ENCODE results near the gene SPPL2A.

The SPPL2A gene

DNA sequence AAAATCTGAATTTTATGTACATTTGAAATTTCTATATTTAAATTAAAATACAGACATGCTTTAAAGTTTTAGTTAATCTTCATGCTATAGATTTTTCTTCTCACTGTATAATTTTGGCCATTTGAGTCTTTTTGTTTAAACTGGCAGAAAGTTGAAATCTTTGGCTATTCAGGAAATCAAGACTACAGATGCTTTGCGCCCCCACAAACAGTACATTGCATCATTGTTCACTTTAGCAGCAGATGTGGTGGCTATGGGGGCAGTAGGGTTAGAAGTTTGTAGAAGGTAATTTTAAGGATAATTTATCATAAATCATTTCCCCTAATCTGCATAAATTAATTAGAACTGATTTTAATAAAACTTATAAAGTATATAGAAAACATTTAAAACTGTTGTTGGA, 20.9 kb downstream of the SPPL2A start:
- no peak for TF ChIP-seq ZFX (IDR thresholded peaks at IDR 0.05)
- TF ChIP-seq, protein P1, sequence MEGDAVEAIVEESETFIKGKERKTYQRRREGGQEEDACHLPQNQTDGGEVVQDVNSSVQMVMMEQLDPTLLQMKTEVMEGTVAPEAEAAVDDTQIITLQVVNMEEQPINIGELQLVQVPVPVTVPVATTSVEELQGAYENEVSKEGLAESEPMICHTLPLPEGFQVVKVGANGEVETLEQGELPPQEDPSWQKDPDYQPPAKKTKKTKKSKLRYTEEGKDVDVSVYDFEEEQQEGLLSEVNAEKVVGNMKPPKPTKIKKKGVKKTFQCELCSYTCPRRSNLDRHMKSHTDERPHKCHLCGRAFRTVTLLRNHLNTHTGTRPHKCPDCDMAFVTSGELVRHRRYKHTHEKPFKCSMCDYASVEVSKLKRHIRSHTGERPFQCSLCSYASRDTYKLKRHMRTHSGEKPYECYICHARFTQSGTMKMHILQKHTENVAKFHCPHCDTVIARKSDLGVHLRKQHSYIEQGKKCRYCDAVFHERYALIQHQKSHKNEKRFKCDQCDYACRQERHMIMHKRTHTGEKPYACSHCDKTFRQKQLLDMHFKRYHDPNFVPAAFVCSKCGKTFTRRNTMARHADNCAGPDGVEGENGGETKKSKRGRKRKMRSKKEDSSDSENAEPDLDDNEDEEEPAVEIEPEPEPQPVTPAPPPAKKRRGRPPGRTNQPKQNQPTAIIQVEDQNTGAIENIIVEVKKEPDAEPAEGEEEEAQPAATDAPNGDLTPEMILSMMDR (conservative IDR thresholded peaks at IDR 0.05): no peak
- H3K27ac ChIP-seq: no peak overlapping the region

DNA sequence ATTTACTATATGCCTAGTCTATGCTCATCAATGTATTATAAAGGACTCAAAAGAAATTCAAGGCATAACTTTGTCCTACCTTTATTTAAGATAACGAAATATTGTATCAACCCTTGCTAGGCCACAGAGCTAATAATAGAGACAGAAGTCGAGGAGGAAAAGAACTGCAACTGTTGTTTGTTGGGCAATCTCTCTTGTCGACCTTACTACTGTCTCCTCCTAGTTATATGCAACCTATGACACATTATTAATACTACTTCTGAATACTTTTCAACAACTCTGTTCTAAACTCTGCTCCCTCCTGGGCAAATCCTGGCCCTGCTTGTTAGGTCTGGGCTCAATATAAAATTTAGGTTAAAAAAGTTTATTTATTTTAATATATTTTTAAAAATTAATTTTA, 24.6 kb downstream of the SPPL2A start:
- H3K27ac ChIP-seq: no peak overlapping the region
- TF ChIP-seq, protein P1 (conservative IDR thresholded peaks at IDR 0.05): no peak
- TF ChIP-seq ZFX (IDR thresholded peaks at IDR 0.05): no peak

DNA sequence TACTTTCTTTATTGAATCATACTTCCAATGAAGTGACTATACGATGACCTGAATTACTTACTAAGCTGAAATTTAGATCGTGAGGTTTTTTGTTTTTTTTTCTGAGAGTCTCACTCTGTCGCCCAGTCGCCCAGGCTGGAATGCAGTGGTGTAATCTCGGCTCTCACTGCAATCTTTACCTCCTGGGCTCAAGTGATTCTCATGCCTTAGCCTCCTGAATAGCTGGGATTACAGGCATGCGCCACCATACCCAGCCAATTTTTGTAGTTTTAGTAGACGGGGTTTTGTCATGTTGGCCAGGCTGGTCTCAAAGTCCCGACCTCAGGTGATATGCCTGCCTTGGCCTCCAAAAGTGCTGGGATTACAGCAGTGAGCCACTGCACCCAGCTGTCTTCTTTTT, 28.7 kb downstream of the SPPL2A start:
- H3K27ac ChIP-seq: no peak overlapping the region
- TF ChIP-seq, protein P1 (conservative IDR thresholded peaks at IDR 0.05): no peak

DNA sequence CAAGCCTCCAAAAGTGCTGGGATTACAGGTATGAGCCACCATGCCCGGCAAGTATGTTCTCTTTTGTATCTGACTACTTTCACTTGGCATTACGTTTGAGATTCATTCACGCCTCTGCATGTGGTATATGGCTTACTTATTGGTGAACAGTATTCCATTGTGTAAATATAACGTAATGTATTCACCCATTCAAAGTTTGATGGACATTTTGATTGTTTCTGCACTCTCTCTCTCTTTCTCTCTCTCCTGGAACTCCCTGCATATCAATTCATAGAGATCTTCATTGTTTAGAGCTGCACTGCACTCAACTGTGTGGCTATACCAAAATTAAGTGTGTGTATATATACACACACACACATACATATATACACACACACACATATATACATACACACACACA, 30.4 kb downstream of the SPPL2A start:
- no peak overlapping the region for H3K27ac ChIP-seq
- no peak for TF ChIP-seq ZFX (IDR thresholded peaks at IDR 0.05)
- TF ChIP-seq, protein P1 (conservative IDR thresholded peaks at IDR 0.05): no peak

DNA sequence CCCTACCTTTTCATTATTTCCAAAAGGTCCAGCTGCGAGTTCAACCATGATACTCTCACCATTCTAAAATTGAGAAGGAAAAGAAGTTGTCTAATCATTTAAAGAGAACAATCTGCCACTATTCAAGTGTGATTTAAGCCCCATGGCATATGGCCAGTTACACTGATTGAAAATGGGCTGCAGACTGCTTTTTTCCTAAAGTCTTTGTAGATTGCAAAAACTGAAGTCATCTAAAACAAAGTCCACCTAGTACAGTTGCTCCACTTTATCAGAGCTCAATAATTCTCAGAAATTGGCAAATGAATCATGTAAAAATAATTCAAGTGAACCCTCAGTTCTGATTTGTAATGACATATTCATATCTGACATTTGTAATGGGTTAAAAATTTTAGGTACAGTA, 39.2 kb downstream of the SPPL2A start:
- TF ChIP-seq, protein P1 (conservative IDR thresholded peaks at IDR 0.05): no peak
- TF ChIP-seq ZFX (IDR thresholded peaks at IDR 0.05): no peak
- no peak overlapping the region for H3K27ac ChIP-seq

DNA sequence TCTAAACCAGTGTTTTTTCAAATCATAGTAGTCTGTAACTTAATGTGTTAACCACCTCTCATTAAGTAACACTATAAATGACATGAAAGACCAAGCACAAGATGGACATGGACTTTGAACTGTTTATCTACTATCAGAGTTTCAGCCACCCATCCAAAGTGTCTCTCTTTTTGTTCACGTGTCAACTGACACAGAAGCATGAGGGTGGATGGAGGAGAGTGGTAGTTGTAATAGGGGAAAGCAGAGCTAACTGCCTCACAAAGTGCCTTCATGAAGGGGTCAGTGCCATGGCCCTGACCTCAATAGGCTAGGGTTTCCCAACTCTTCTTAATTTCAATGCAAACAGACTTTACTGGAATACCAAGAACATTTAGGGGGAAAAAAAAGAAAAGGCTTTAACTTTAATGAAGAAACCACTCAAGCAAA, 46.8 kb downstream of the SPPL2A start:
- H3K27ac ChIP-seq: no peak overlapping the region
- TF ChIP-seq, protein P1 (conservative IDR thresholded peaks at IDR 0.05): no peak
- TF ChIP-seq ZFX (IDR thresholded peaks at IDR 0.05): no peak

DNA sequence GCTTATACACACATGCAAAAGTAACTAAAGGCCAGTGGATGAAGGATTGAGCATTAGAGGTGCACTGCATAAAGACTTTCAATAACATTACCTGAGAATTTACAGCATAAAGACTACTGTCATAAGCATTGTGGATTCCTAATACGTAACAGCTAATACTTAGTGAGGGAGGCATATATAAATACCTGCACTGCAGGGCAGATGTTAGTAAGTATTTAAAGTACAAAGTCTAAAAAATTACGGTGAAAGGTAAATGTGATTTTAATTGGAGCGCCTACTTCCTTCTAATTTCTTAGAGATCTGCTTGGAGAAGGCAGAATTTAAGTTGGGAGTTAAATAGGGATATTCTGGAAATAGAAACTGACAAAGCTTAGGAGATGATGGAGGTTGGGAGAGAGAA, 53.5 kb downstream of the SPPL2A start:
- no peak overlapping the region for H3K27ac ChIP-seq
- TF ChIP-seq ZFX (IDR thresholded peaks at IDR 0.05): no peak
- TF ChIP-seq, protein P1 (conservative IDR thresholded peaks at IDR 0.05): no peak
